Skeletal muscle cell (primary cell): ENCODE measurements around the gene IFT122.
"Not testable (repeated sequence)": the region's sequence is repeated elsewhere in the genome, so short reads cannot be mapped to it uniquely, and the experiment has no call there.

Experiments used
- DNase-seq: peaks from one replicate; pipeline ENCODE4 v3.0.0-alpha.2; 2010; ENCODE audit warnings: low read depth
- H3K4me3 ChIP-seq: 2 replicates; pipeline ENCODE4 v1.5.1; 2011; ENCODE audit warnings: low read depth, mild to moderate bottlenecking, control low read depth, low read length, moderate library complexity

IFT122 gene

GRCh38 chr3:129527262-129527661 lies 87.2 kb downstream of the IFT122 start:
- no peak overlapping the region for H3K4me3 ChIP-seq
- DNase-seq: no peak

- no peak within 1 kb of the TSS for H3K4me3 ChIP-seq
- DNase-seq: no peak
Observed at GRCh38 chr3:129528589-129529100, 88.6 kb downstream of the IFT122 start, which contains the start of gene RHO. Gene RHO, plus strand, starts transcription at chr3:129528639. Its CDS starts 95 bp downstream, at chr3:129528734.

GRCh38 chr3:129529436-129530210 lies 89.6 kb downstream of the IFT122 start:
- no peak for DNase-seq
- H3K4me3 ChIP-seq: no peak overlapping the region

DNA sequence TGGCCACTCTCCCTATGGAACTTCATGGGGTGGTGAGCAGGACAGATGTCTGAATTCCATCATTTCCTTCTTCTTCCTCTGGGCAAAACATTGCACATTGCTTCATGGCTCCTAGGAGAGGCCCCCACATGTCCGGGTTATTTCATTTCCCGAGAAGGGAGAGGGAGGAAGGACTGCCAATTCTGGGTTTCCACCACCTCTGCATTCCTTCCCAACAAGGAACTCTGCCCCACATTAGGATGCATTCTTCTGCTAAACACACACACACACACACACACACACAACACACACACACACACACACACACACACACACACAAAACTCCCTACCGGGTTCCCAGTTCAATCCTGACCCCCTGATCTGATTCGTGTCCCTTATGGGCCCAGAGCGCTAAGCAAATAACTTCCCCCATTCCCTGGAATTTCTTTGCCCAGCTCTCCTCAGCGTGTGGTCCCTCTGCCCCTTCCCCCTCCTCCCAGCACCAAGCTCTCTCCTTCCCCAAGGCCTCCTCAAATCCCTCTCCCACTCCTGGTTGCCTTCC lies 90.3 kb downstream of the IFT122 start:
- peak; percentile 41 for DNase-seq
- H3K4me3 ChIP-seq: no peak overlapping the region

DNA sequence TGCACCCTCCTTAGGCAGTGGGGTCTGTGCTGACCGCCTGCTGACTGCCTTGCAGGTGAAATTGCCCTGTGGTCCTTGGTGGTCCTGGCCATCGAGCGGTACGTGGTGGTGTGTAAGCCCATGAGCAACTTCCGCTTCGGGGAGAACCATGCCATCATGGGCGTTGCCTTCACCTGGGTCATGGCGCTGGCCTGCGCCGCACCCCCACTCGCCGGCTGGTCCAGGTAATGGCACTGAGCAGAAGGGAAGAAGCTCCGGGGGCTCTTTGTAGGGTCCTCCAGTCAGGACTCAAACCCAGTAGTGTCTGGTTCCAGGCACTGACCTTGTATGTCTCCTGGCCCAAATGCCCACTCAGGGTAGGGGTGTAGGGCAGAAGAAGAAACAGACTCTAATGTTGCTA lies 90.8 kb downstream of the IFT122 start:
- no peak overlapping the region for H3K4me3 ChIP-seq
- DNase-seq: no peak

GRCh38 chr3:129531699-129532098 lies 91.7 kb downstream of the IFT122 start:
- H3K4me3 ChIP-seq: no peak overlapping the region
- no peak for DNase-seq

- H3K4me3 ChIP-seq: no peak overlapping the region
- no peak for DNase-seq
Observed at GRCh38 chr3:129532261-129532660, 92.2 kb downstream of the IFT122 start.

GRCh38 chr3:129533406-129533805 lies 93.4 kb downstream of the IFT122 start:
- no peak for DNase-seq
- H3K4me3 ChIP-seq: no peak overlapping the region

GRCh38 chr3:129534428-129535027 lies 94.5 kb downstream of the IFT122 start:
- H3K4me3 ChIP-seq: no peak overlapping the region
- no peak for DNase-seq

GRCh38 chr3:129535075-129535474 lies 95.1 kb downstream of the IFT122 start:
- no peak for DNase-seq
- H3K4me3 ChIP-seq: no peak overlapping the region

GRCh38 chr3:129536374-129536667 lies 96.3 kb downstream of the IFT122 start:
- H3K4me3 ChIP-seq: no peak overlapping the region
- no peak for DNase-seq

GRCh38 chr3:129536804-129537203 lies 96.8 kb downstream of the IFT122 start:
- no peak overlapping the region for H3K4me3 ChIP-seq
- no peak for DNase-seq

DNA sequence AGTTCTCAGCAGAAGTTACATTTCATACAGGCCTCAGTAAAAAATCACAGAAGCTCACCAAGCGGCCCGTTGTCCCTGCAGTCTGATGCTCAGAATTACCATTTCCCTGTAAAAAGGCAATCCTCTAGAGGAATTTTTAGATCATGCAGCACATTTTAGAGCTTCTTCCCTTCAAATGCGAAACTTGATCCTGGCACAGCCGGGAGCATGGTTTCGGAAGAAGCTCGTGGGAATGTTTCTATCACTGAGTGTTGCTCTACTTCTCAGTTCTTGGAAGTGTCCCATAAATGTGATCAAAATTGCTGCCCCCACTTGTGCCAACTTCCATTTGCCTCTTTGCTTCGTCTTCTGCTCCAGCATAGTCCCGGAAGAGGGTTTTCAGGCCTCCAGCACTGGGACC lies 99.2 kb downstream of the IFT122 start:
- no peak for DNase-seq
- H3K4me3 ChIP-seq: no peak overlapping the region

DNA sequence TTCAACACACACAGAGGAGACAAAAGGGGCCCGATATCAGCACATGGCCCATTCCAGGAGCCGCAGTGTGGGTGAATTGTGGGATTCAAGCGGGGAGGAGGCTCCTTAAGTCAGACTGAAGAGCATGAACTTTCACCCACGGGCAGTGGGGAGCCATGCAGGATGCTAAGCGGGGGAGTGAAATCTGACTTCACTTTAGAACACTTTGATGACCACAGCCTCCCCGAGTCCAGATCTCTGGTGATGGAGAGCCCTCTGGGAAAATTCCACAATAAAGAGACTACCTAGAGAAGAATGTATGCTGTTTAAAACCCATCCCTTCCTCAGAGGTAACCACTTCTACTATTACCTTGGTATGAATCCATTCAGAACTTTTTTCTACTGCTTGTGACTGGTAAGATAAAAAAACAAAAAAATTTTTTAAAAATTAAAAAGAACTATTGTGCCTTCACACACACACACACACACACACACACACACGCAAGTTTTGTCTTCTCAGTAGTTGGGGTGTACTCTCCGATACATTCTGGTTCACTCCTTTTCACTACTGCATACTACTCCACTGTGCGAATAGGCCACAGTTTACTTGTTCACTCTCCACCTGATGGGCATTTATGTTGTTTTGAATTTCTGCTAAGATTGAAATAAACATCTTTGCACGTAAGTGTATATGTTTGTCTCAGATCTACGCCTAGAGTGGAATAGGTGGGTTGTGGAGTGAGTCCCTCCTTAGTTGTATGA lies 100.9 kb downstream of the IFT122 start:
- DNase-seq: no peak
- H3K4me3 ChIP-seq: no peak overlapping the region

- H3K4me3 ChIP-seq: no peak overlapping the region
- DNase-seq: no peak
Observed at GRCh38 chr3:129542747-129543146, 102.7 kb downstream of the IFT122 start.

DNA sequence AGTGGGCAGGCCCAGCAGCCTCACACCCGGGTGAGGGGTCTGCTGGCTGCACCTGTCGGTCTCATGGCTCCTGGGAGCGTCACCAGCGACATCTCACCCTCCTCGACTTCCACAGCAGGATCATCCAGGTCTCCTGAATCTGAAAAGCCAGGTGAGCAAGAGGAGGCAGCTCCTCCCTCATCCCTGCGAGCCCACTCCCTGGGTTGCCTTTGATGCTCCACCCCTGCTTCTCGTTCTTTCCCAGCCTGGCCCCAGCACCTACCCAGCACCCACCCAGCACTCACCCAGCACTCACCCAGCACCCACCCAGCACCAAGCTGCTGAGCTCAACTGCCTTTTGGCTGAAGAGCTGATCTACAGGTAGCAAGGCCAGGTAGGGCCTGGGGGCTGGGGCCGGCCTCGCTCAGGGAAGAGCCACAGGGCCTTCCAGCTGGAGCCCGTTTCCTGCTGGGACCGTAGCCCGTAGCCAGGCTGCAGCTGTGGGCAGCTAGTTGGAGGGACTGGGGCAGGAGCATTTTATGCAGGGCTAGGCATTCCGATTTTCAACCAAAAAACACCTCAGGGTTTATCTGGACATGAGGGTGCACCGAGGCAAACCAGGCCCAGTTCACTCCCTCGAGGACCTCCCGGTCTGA lies 103.2 kb downstream of the IFT122 start, which contains the start of gene H1-8:
Gene H1-8, plus strand, starts transcription at position 20 of the 635 bp plus-strand sequence. Its CDS starts 44 bp downstream, at position 64.
- no peak for DNase-seq
- no peak within 1 kb of the TSS for H3K4me3 ChIP-seq

DNA sequence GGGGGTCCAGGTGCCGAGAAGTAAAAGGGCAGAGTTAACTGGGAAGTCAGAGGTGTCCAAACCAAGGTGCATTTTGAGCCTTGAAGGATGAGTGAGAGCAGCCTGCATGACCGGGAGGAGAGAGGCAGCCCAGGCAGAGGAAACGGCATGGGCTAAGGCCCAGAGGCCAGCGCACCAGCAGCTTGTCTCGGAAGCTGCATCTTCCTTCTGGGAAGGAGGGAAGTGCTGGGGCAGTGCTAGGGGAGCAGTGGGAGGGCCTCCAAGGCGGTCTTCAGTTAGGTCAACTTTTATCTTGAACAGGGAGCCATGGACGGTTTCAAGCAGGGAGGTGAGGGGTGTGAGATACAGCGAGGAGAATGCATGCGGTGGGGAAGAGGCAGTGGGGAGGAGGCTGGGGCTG lies 104.0 kb downstream of the IFT122 start:
- DNase-seq: no peak
- H3K4me3 ChIP-seq: no peak overlapping the region

GRCh38 chr3:129545951-129546350 lies 105.9 kb downstream of the IFT122 start:
- DNase-seq, H3K4me3 ChIP-seq: not testable (repeated sequence)

- no peak for DNase-seq
- H3K4me3 ChIP-seq: no peak overlapping the region
Observed at GRCh38 chr3:129547241-129547640, 107.2 kb downstream of the IFT122 start.
